Progenitor cell of endocrine pancreas (in vitro differentiated cells): ENCODE data around the gene NRG2. TPM values are rescaled to one million over a fixed set of nuclear protein-coding genes. Genes with fewer than 3 reads are reported as not detected.

Experiments used
- DNase-seq: peaks from one replicate; pipeline ENCODE4 v3.0.0; 2021; ENCODE audit warnings: low spot score; ENCODE audit not compliant: unreplicated experiment
- H3K27ac Mint-ChIP-seq: 2 replicates; pipeline ENCODE4 v1.8.0; 2021; ENCODE audit warnings: mild to moderate bottlenecking, moderate library complexity, mixed read lengths
- H3K27me3 Mint-ChIP-seq: 2 replicates; pipeline ENCODE4 v1.8.0; 2021; ENCODE audit warnings: mixed read lengths
- H3K36me3 Mint-ChIP-seq: 2 replicates; pipeline ENCODE4 v1.8.0; 2022; ENCODE audit warnings: mixed read lengths; ENCODE audit not compliant: insufficient read depth
- H3K4me1 Mint-ChIP-seq: 2 replicates; pipeline ENCODE4 v1.8.0; 2021; ENCODE audit warnings: low read depth, mixed read lengths
- H3K4me3 Mint-ChIP-seq: 2 replicates; pipeline ENCODE4 v1.8.0; 2021; ENCODE audit warnings: low read depth, mild to moderate bottlenecking, moderate library complexity, mixed read lengths
- H3K9me3 Mint-ChIP-seq: 2 replicates; pipeline ENCODE4 v1.8.0; 2021; ENCODE audit warnings: low read depth, mixed read lengths
- total RNA-seq: library from RNA; stranded (reverse); gene quantifications from 2 replicates; pipeline ENCODE4 v1.2.1, GENCODE V29; 2021
- TF ChIP-seq, protein P1 (sequence below): fragments of 200-600 bp; sonication (generic); IDR thresholded peaks from one replicate; pipeline ENCODE4 v1.5.0; 2021; ENCODE audit warnings: antibody characterized with exemption, mild to moderate bottlenecking; ENCODE audit not compliant: unreplicated experiment

NRG2 gene
- total RNA-seq, 1 donor from 2014 or later = 5.5 TPM

DNA sequence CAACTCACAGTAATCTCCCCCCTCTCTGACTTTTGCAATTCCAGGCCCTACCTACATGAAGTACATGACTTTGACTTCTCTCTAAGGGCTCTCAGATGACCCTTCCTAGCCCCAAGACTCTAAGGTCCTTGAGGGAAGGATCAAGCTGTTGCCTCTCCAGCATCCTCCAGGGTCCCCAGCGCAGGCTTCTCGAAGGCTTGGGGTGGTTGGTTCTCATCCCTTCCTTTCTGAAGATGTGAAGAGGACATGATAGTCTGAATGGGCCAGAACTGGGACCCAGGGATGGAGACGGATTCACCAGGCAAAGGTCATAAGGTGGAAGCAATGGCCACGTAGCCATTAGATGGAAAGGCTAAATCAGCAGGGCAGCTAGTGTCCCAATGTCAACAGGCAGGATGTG, 86.8 kb downstream of the NRG2 start:
- Mint-ChIP-seq H3K4me1 (peaks cover 5% of the 10 kb centered on the region), H3K27ac (no peak overlapping the region), H3K36me3 (no peaks in the 10 kb centered on the region), H3K27me3 (peaks cover 3% of the 10 kb centered on the region), H3K4me3 (no peak overlapping the region), H3K9me3 (no peaks in the 10 kb centered on the region)
- TF ChIP-seq, protein P1, sequence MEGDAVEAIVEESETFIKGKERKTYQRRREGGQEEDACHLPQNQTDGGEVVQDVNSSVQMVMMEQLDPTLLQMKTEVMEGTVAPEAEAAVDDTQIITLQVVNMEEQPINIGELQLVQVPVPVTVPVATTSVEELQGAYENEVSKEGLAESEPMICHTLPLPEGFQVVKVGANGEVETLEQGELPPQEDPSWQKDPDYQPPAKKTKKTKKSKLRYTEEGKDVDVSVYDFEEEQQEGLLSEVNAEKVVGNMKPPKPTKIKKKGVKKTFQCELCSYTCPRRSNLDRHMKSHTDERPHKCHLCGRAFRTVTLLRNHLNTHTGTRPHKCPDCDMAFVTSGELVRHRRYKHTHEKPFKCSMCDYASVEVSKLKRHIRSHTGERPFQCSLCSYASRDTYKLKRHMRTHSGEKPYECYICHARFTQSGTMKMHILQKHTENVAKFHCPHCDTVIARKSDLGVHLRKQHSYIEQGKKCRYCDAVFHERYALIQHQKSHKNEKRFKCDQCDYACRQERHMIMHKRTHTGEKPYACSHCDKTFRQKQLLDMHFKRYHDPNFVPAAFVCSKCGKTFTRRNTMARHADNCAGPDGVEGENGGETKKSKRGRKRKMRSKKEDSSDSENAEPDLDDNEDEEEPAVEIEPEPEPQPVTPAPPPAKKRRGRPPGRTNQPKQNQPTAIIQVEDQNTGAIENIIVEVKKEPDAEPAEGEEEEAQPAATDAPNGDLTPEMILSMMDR = no peak
- no peak for DNase-seq

DNA sequence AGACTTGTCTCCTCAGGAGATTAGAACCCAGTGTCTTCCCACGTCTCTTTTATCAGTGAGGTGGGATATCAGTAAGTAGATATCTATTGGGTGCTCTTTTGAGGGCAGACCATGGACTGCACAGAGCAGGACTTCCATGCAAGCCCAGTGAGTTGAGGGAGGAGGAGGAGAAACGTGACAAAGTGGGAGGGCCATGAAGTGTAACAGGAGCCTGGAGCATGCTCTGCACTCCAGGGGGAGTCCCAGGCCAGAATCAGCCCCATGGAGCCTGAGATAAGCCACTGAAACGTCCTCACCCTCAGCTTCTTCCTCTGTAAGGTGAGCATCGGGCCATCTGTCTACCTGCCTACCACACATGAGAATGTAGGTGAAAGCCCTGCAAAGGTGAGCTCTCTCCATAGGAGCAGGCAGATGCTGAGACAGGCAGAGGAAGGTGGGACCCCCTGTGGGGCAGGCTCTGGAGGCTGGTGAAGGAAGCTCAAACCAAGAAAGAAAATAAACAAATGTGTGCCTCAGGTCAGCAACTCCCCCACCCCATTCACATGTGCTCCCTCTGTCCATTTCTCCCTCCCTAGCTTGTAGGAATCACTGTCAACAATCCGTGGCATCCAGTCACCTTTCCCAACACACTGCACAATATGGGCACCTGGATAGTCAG, 87.4 kb downstream of the NRG2 start:
- Mint-ChIP-seq H3K4me1 (peaks cover 5% of the 10 kb centered on the region), H3K27me3 (peaks cover 3% of the 10 kb centered on the region), H3K9me3 (no peaks in the 10 kb centered on the region), H3K4me3 (no peak overlapping the region), H3K36me3 (no peaks in the 10 kb centered on the region), H3K27ac (no peak overlapping the region)
- TF ChIP-seq, protein P1 = no peak
- no peak for DNase-seq

DNA sequence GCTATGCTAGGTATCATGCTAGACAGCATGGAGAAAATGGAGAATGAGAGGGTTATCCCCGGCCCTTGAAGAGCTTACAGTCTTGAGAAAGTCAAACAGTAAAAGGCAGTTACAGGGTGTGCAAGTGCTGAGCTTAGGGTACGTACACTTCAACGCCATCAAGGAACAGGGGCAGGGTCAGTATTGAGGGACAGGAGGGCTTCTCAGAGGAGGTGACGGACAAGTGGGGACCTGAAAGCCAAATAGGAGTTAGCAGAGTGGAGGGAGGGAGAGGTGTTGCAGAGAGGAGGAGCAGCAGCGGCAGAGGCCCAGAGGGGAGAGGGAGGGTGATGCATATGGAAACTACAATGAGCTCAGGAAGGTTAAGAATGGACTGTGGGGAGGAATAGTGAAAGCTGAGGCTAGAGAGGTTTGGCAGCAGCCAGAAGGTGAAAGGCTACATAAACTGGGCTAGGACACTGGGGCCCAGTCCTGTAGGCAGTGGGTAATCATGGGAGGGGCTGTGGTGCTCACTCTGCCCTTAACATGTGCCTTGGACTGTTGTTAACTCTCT, 88.0 kb downstream of the NRG2 start:
- Mint-ChIP-seq H3K4me1 (peaks cover 5% of the 10 kb centered on the region), H3K27ac (no peak overlapping the region), H3K4me3 (no peak overlapping the region), H3K36me3 (no peaks in the 10 kb centered on the region), H3K9me3 (no peaks in the 10 kb centered on the region), H3K27me3 (peaks cover 3% of the 10 kb centered on the region)
- TF ChIP-seq, protein P1 = no peak
- no peak for DNase-seq

DNA sequence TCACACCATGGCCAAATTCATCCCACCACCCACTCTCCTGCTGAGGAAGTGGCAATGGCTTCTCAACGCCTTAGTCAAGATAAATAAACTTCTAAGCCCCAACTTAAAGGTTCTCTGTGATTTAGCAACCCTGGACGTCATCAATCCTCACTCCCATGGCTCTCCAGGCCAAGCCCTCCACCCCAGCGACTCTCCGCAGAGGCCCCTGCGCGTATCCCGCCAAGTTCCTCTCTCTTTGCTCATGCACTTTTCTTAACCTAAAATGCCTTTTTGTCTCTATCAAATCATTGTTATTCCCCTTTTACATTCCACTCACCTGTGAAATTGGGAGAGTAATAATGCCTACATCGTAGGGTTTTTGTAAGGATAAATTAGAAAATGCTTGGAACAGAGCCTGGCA, 88.6 kb downstream of the NRG2 start:
- peaks cover 5% of the 10 kb centered on the region for H3K4me1 Mint-ChIP-seq
- H3K27me3 Mint-ChIP-seq = peaks cover 3% of the 10 kb centered on the region
- TF ChIP-seq, protein P1 = no peak
- no peak for DNase-seq
- no peak overlapping the region for H3K4me3 Mint-ChIP-seq
- no peaks in the 10 kb centered on the region for H3K36me3 Mint-ChIP-seq
- no peak overlapping the region for H3K27ac Mint-ChIP-seq
- H3K9me3 Mint-ChIP-seq = no peaks in the 10 kb centered on the region

DNA sequence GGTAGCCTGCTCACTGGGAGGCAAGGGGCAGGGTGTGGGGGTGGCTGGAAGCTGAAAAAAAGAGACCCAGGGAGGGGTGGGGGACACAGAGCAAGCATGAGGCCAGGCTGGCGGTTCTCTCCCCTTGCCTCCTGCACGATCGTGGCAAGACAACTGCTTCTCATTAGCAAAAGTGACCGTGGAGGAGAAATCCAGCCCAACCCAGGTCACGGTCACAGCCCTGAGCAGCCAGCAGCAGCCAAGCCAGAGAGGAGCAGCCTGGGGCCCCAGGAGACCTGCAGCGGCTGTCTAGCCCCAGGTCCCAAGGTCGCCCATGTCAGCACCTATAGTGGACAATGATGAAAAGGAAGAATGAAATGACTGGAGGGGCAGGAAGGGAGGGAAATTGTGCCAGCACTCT, 89.1 kb downstream of the NRG2 start:
- peaks cover 3% of the 10 kb centered on the region for H3K27me3 Mint-ChIP-seq
- no peaks in the 10 kb centered on the region for H3K36me3 Mint-ChIP-seq
- TF ChIP-seq, protein P1 = no peak
- no peak overlapping the region for H3K27ac Mint-ChIP-seq
- no peak overlapping the region for H3K4me3 Mint-ChIP-seq
- peaks cover 5% of the 10 kb centered on the region for H3K4me1 Mint-ChIP-seq
- no peak for DNase-seq
- no peaks in the 10 kb centered on the region for H3K9me3 Mint-ChIP-seq
